SIG-M5 treated with dmso at 0.1 percent for 504 hours (cell line): ENCODE measurements around the gene SNTG2.
"Not testable (repeated sequence)": the region's sequence is repeated elsewhere in the genome, so short reads cannot be mapped to it uniquely, and the experiment has no call there.

Experiments
- DNase-seq: peaks from one replicate; lab custom pipeline; 2025; ENCODE audit not compliant: unreplicated experiment; lab: John Stamatoyannopoulos, UW

SNTG2 gene

GRCh38 chr2:1170241-1170640 lies 219.6 kb downstream of the SNTG2 start:
- no peak for DNase-seq

- DNase-seq, result no peak
These were observed 220.1 kb downstream of the SNTG2 start for GRCh38 chr2:1170711-1171110.

GRCh38 chr2:1173528-1173927 lies 222.9 kb downstream of the SNTG2 start:
- DNase-seq, result no peak

GRCh38 chr2:1181893-1182292 lies 231.2 kb downstream of the SNTG2 start:
- DNase-seq, result no peak

- no peak for DNase-seq
These were observed 232.7 kb downstream of the SNTG2 start for GRCh38 chr2:1183300-1183699.

- no peak for DNase-seq
These were observed 235.8 kb downstream of the SNTG2 start for GRCh38 chr2:1186421-1186820.

GRCh38 chr2:1187189-1187588 lies 236.5 kb downstream of the SNTG2 start:
- DNase-seq, result no peak

GRCh38 chr2:1192121-1192520 lies 241.5 kb downstream of the SNTG2 start:
- DNase-seq, result no peak

- no peak for DNase-seq
These were observed 243.2 kb downstream of the SNTG2 start for GRCh38 chr2:1193801-1194200.

GRCh38 chr2:1203772-1204171 lies 253.1 kb downstream of the SNTG2 start:
- no peak for DNase-seq

- DNase-seq, result no peak
These were observed 255.2 kb downstream of the SNTG2 start for GRCh38 chr2:1205853-1206252.

GRCh38 chr2:1207962-1208510 lies 257.4 kb downstream of the SNTG2 start:
- DNase-seq, result no peak

GRCh38 chr2:1208522-1208921 lies 257.9 kb downstream of the SNTG2 start:
- DNase-seq, result no peak

- DNase-seq, result no peak
These were observed 258.6 kb downstream of the SNTG2 start for GRCh38 chr2:1209246-1209645.

GRCh38 chr2:1209761-1210160 lies 259.1 kb downstream of the SNTG2 start:
- DNase-seq, result no peak

- no peak for DNase-seq
These were observed 259.7 kb downstream of the SNTG2 start for GRCh38 chr2:1210352-1210751.

GRCh38 chr2:1219901-1220573 lies 269.4 kb downstream of the SNTG2 start:
- DNase-seq, result no peak

GRCh38 chr2:1222056-1222455 lies 271.4 kb downstream of the SNTG2 start:
- no peak for DNase-seq

- DNase-seq, result no peak
These were observed 273.1 kb downstream of the SNTG2 start for GRCh38 chr2:1223791-1224190.

GRCh38 chr2:1224901-1225300 lies 274.3 kb downstream of the SNTG2 start:
- no peak for DNase-seq

- no peak for DNase-seq
These were observed 276.1 kb downstream of the SNTG2 start for GRCh38 chr2:1226766-1227165.

GRCh38 chr2:1227274-1227900 lies 276.7 kb downstream of the SNTG2 start:
- DNase-seq, result no peak

- DNase-seq, result not testable (repeated sequence)
These were observed 278.9 kb downstream of the SNTG2 start for GRCh38 chr2:1229596-1229995.
